HepG2 (cell line): Measurements from ENCODE around the gene ITGAV. TPM values are rescaled to one million over a fixed set of nuclear protein-coding genes. Genes with fewer than 3 reads are reported as not detected.

Experiments
- ATAC-seq: fragments of 200-7000 bp; cut with Tn5 transposase; 3 replicates; pipeline ENCODE4 v1.9.1; 2020; ENCODE audit warnings: mild to moderate bottlenecking, moderate library complexity
- BruUV-seq: library from RNA; stranded (reverse); fragments of 400-500 nt; replicated peaks from 2 replicates; lab custom pipeline; 2021; lab: Mats Ljungman, UMichigan
- CTCF ChIA-PET: fragments of 300-600 bp; formaldehyde crosslinking; extraction: SDS; loops from one replicate; lab custom pipeline; 2021; ENCODE audit warnings: low total read pairs, inconsistent platforms, low intra/inter-chr PET ratio; lab: Yijun Ruan, JAX
- POLR2A ChIA-PET: fragments of 350-600 bp; sonication (Branson Sonifier 250); formaldehyde crosslinking; loops from one replicate; lab custom pipeline; 2020; ENCODE audit warnings: antibody characterized with exemption, inconsistent platforms; lab: Yijun Ruan, JAX
- DNase-seq: peaks from one replicate; pipeline ENCODE4 v3.0.0-alpha.2; 2015; ENCODE audit warnings: low spot score
- FAIRE-seq: peaks from 3 replicates; lab custom pipeline; 2011; peaks lifted over from hg19 to GRCh38; lab: Jason Lieb, UNC
- H2AFZ ChIP-seq: one replicate; pipeline ENCODE4 v1.6.1; 2011; ENCODE audit warnings: low read length, inconsistent platforms
- H3K27ac ChIP-seq: fragments of 300-600 bp; 3 replicates; pipeline ENCODE4 v1.8.0; 2011; ENCODE audit warnings: mixed run types, mild to moderate bottlenecking, mixed read lengths, low read length, inconsistent platforms; ENCODE audit not compliant: insufficient read depth; ENCODE audit errors: extremely low read length
- H3K27me3 ChIP-seq, 2 experiments: fragments of 200-600 bp in 1 of 2; 2 replicates in 1 of 2; 3 replicates in 1 of 2; pipeline versions ENCODE4 v1.6.0 to v1.8.0; 2011; ENCODE audit warnings: low read length in 2 of 2, mild to moderate bottlenecking in 2 of 2, moderate library complexity in 2 of 2, inconsistent platforms in 1 of 2; ENCODE audit not compliant: insufficient read depth in 2 of 2, control insufficient read depth in 1 of 2
- H3K36me3 ChIP-seq, 2 experiments: fragments of 200-600 bp in 1 of 2; replicated peaks in 1 of 2; 2 replicates in 1 of 2; 3 replicates in 1 of 2; pipeline versions ENCODE4 v1.5.1 to v1.8.0; 2011; ENCODE audit warnings: low read length in 2 of 2, inconsistent platforms in 1 of 2; ENCODE audit not compliant: insufficient read depth in 2 of 2, control insufficient read depth in 1 of 2
- H3K4me1 ChIP-seq: 2 replicates; pipeline ENCODE4 v1.5.1; 2012; ENCODE audit warnings: low read length, inconsistent platforms; ENCODE audit not compliant: insufficient read depth
- H3K4me2 ChIP-seq: 2 replicates; pipeline ENCODE4 v1.6.0; 2011; ENCODE audit warnings: low read depth, low read length, inconsistent platforms
- H3K4me3 ChIP-seq, 3 experiments: fragments of 200-600 bp in 1 of 3; sonication (generic), shearing (Covaris generic) in 1 of 3; replicated peaks in 1 of 3; 2 replicates each; pipeline ENCODE4 v1.5.1; 2011 to 2016; ENCODE audit warnings: low read length in 3 of 3, inconsistent platforms in 2 of 3, low read depth in 2 of 3, mild to moderate bottlenecking in 2 of 3, control low read depth in 1 of 3, mixed read lengths in 1 of 3; ENCODE audit not compliant: insufficient read depth in 1 of 3
- H3K79me2 ChIP-seq: one replicate; pipeline ENCODE4 v1.6.1; 2011; ENCODE audit warnings: low read length, inconsistent platforms; ENCODE audit not compliant: insufficient read depth
- H3K9ac ChIP-seq: 2 replicates; pipeline ENCODE4 v1.6.0; 2011; ENCODE audit warnings: mild to moderate bottlenecking, low read depth, low read length, inconsistent platforms; ENCODE audit not compliant: insufficient read depth
- H3K9me3 ChIP-seq: 2 replicates; pipeline ENCODE4 v1.5.1; 2012; ENCODE audit warnings: mild to moderate bottlenecking, low read length
- H4K20me1 ChIP-seq: 2 replicates; pipeline ENCODE4 v1.6.0; 2011; ENCODE audit warnings: inconsistent platforms, mild to moderate bottlenecking, low read length, moderate library complexity; ENCODE audit not compliant: insufficient read depth
- ERF ChIP-seq: IDR thresholded peaks from 2 replicates; pipeline ENCODE4 v1.6.1; 2018; ENCODE audit warnings: missing biosample characterization, missing genetic modification reagents
- HNRNPLL ChIP-seq: fragments of 200-400 bp; formaldehyde crosslinking; IDR thresholded peaks from 2 replicates; pipeline ENCODE4 v1.6.1; 2017; ENCODE audit warnings: mild to moderate bottlenecking, low read depth, low read length; ENCODE audit not compliant: poor library complexity, severe bottlenecking
- IKZF1 ChIP-seq: fragments of 450-650 bp; IDR thresholded peaks from 2 replicates; pipeline ENCODE4 v1.7.1; 2016
- NCOA5 ChIP-seq: sonication (generic); formaldehyde crosslinking; IDR thresholded peaks from 2 replicates; pipeline ENCODE4 v1.4.0; 2020; ENCODE audit warnings: missing genetic modification reagents
- SMYD3 ChIP-seq: sonication (generic); formaldehyde crosslinking; IDR thresholded peaks from 2 replicates; pipeline ENCODE4 v1.8.1; 2023; ENCODE audit warnings: mild to moderate bottlenecking, missing genetic modification reagents
- THAP9 ChIP-seq: sonication (generic); formaldehyde crosslinking; IDR thresholded peaks from 2 replicates; pipeline ENCODE4; 2020; ENCODE audit warnings: missing genetic modification reagents, mild to moderate bottlenecking, borderline replicate concordance
- ZFP91 ChIP-seq: sonication (generic); formaldehyde crosslinking; IDR thresholded peaks from 2 replicates; pipeline ENCODE4 v1.9.0; 2022; ENCODE audit warnings: missing genetic modification reagents, mild to moderate bottlenecking, borderline replicate concordance
- ZMYM2 ChIP-seq: sonication (generic); formaldehyde crosslinking; IDR thresholded peaks from 2 replicates; pipeline ENCODE4 v1.8.0; 2022; ENCODE audit warnings: mild to moderate bottlenecking, missing genetic modification reagents
- ZMYM4 ChIP-seq: sonication (generic); formaldehyde crosslinking; IDR thresholded peaks from 2 replicates; pipeline ENCODE4 v1.8.1; 2023; ENCODE audit warnings: mild to moderate bottlenecking, missing genetic modification reagents
- ZNF17 ChIP-seq: sonication (generic); formaldehyde crosslinking; IDR thresholded peaks from 2 replicates; pipeline ENCODE4 v1.5.0; 2020; ENCODE audit warnings: mild to moderate bottlenecking, missing genetic modification reagents
- ZNF512B ChIP-seq: sonication (generic); formaldehyde crosslinking; IDR thresholded peaks from 2 replicates; pipeline ENCODE4 v1.5.1; 2020; ENCODE audit warnings: missing genetic modification reagents, mild to moderate bottlenecking, borderline replicate concordance
- ZNF557 ChIP-seq: sonication (generic); formaldehyde crosslinking; IDR thresholded peaks from 2 replicates; pipeline ENCODE4 v1.4.0; 2020; ENCODE audit warnings: missing genetic modification reagents
- WGBS: methylation state at CpG from one replicate; pipeline ENCODE4 v1.1.6; 2017; ENCODE audit warnings: low lambda C conversion rate; 5-methylcytosine and 5-hydroxymethylcytosine counted together
- in situ Hi-C: cut with HindIII; loops from 2 replicates; pipeline ENCODE4 v1.10.0; 2017; ENCODE audit warnings: low pct_unique_long_range_greater_than_20kb; ENCODE audit not compliant: extremely low pct_ligation_motif_present
- intact Hi-C: fragments of 100-400 bp; cut with micrococcal nuclease; formaldehyde crosslinking; loops from one replicate; pipeline ENCODE4 v1.10.0; 2022; ENCODE audit not compliant: unreplicated experiment
- polyA plus RNA-seq, 8 experiments: library from polyadenylated mRNA; depleted of rRNA in 3 of 8; stranded (reverse) in 7 of 8; unstranded in 1 of 8; fragments of >200 nt; fragmentation: Illumina TruSeq in 4 of 8; extraction: Trizol in 4 of 8; gene quantifications; 2 replicates each; pipeline versions ENCODE4 v1.2.1 to v1.2.3, GENCODE V29; 2011 to 2016; ENCODE audit warnings: low read depth in 4 of 8, missing spikeins in 1 of 8, mixed read lengths in 1 of 8; ENCODE audit not compliant: insufficient read depth in 1 of 8
- total RNA-seq, 5 experiments: library from RNA; depleted of rRNA; stranded (reverse); fragments of >200 nt; fragmentation: Illumina TruSeq; extraction: Trizol; gene quantifications; 2 replicates each; pipeline ENCODE4 v1.2.3, GENCODE V29; 2016; ENCODE audit warnings: low read depth in 1 of 5

Gene ITGAV
- total and polyA plus RNA-seq, 2 of the 13 experiments (the other 11 are each of a cell fraction or from before 2014, with no cell fraction given): 59.1 to 60.4 TPM

- no peak for TF ChIP-seq THAP9
- TF ChIP-seq ZNF512B (CRISPR knock-in tag): no peak
- TF ChIP-seq HNRNPLL: no peak
These were observed 35.4 kb upstream of the ITGAV start (continued) for GRCh38 chr2:186554429-186554828.

- H3K27me3 ChIP-seq: no peaks in the 10 kb centered on the region
- TF ChIP-seq ZMYM4 (CRISPR knock-in tag): no peak
- TF ChIP-seq ZFP91 (CRISPR knock-in tag): no peak
- no peak for TF ChIP-seq IKZF1
- TF ChIP-seq ZMYM2 (CRISPR knock-in tag): no peak
- no peak for TF ChIP-seq ZNF17 (CRISPR knock-in tag)
- TF ChIP-seq ZNF557 (CRISPR knock-in tag): no peak
- TF ChIP-seq ERF (CRISPR knock-in tag): no peak
- TF ChIP-seq SMYD3: no peak
- no peak for TF ChIP-seq NCOA5 (CRISPR knock-in tag)
- H4K20me1 ChIP-seq: no peaks in the 10 kb centered on the region
- H3K4me1 ChIP-seq: no peaks in the 10 kb centered on the region
- WGBS: 75% methylated on average over 8 of the region's 8 CpGs
- no peak overlapping the region for H3K4me3 ChIP-seq
- intact Hi-C loops (no loop called here), in situ Hi-C loops (no loop called here)
- FAIRE-seq (no peak), DNase-seq (no peak), ATAC-seq (no peak; the same call in 2 of the 3 replicates)
- POLR2A ChIA-PET: interaction anchor here (1.0 to 2.0 kb wide), 2 partner anchors 15 to 35 kb away, joined by 3 to 5 read pairs; partner anchors contain the start of gene ITGAV
- no peaks in the 10 kb centered on the region for H3K36me3 ChIP-seq
- H3K9me3 ChIP-seq: no peaks in the 10 kb centered on the region
- no peak overlapping the region for H3K4me2 ChIP-seq
- H3K27ac ChIP-seq: no peak overlapping the region
- H3K9ac ChIP-seq: no peak overlapping the region
- CTCF ChIA-PET: no interaction called here
- no TSS peak for BruUV-seq
- no peaks in the 10 kb centered on the region for H3K79me2 ChIP-seq
- no peak overlapping the region for H2AFZ ChIP-seq
These were observed 34.8 kb upstream of the ITGAV start for GRCh38 chr2:186554850-186555671.
